ENCODE results near the gene ZFP36L1. TPM values are rescaled to one million over a fixed set of nuclear protein-coding genes. Genes with fewer than 3 reads are reported as not detected.

Gene ZFP36L1
- total RNA-seq, 2 experiments from 2014 or later, result 84.4 to 86.2 TPM

GRCh38 chr14:68739701-68740100 is 53.2 kb downstream of the ZFP36L1 start:
- Mint-ChIP-seq H3K27me3 (no peaks in the 10 kb centered on the region), H3K27ac (no peak overlapping the region), H3K4me1 (peaks cover 27% of the 10 kb centered on the region), H3K9me3 (peaks cover 5% of the 10 kb centered on the region), H3K4me3 (no peak overlapping the region), H3K36me3 (no peaks in the 10 kb centered on the region)
- no peak for DNase-seq

DNA sequence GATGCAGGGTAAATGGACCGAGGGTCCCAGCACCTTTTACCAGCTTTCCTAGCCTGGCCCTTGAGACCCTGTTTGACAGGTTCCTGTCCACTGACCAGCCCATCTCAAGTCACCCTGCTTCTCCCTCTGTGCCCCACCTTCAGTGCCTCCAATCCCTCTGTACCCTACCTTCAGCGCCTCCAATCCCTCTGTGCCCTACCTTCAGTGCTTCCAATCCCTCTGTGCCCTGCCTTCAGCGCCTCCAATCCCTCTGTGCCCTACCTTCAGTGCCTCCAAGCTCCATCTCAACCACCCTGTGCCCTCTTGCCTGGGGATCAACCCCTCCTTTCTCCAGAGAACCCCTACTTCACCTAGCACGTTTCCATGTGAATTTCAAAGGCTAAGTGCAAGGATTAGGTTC is 54.3 kb downstream of the ZFP36L1 start:
- peaks cover 5% of the 10 kb centered on the region for H3K9me3 Mint-ChIP-seq
- H3K4me3 Mint-ChIP-seq, result no peak overlapping the region
- no peak for DNase-seq
- H3K27me3 Mint-ChIP-seq, result no peaks in the 10 kb centered on the region
- no peak overlapping the region for H3K27ac Mint-ChIP-seq
- H3K4me1 Mint-ChIP-seq, result peaks cover 36% of the 10 kb centered on the region
- H3K36me3 Mint-ChIP-seq, result no peaks in the 10 kb centered on the region

Other genes with a start within 250 kb of the ZFP36L1 start
- 100 to 1,000 TPM; 171 to 177 TPM for gene ACTN1, start 186.2 kb upstream of the ZFP36L1 start, total RNA-seq

All from activated naive CD8-positive, alpha-beta T cell treated with anti-CD3 and anti-CD28 coated beads for 36 hours (primary cell).